Measurements from ENCODE around the gene SLIT1.

The SLIT1 gene

GRCh38 chr10:97047083-97047736 lies 138.5 kb downstream of the SLIT1 start:
- no peak for DNase-seq (ENCODE audit: low read depth)
- H3K4me3 ChIP-seq (ENCODE audit: low read length) = no peak overlapping the region
- TF ChIP-seq CTCF (IDR thresholded peaks at IDR 0.05; ENCODE audit: insufficient read depth, low read depth, low read length, missing control alignments) = no peak

- no peak overlapping the region for H3K4me3 ChIP-seq (ENCODE audit: low read length)
- no peak for TF ChIP-seq CTCF (IDR thresholded peaks at IDR 0.05; ENCODE audit: insufficient read depth, low read depth, low read length, missing control alignments)
- no peak for DNase-seq (ENCODE audit: low read depth)
Observed at GRCh38 chr10:97046456-97047082, 139.2 kb downstream of the SLIT1 start.

GRCh38 chr10:97043563-97043855 lies 142.2 kb downstream of the SLIT1 start:
- no peak overlapping the region for H3K4me3 ChIP-seq (ENCODE audit: low read length)
- no peak for TF ChIP-seq CTCF (IDR thresholded peaks at IDR 0.05; ENCODE audit: insufficient read depth, low read depth, low read length, missing control alignments)
- no peak for DNase-seq (ENCODE audit: low read depth)

- no peak for DNase-seq (ENCODE audit: low read depth)
- TF ChIP-seq CTCF (IDR thresholded peaks at IDR 0.05; ENCODE audit: insufficient read depth, low read depth, low read length, missing control alignments) = no peak
- no peak overlapping the region for H3K4me3 ChIP-seq (ENCODE audit: low read length)
Observed at GRCh38 chr10:97042716-97043562, 142.8 kb downstream of the SLIT1 start.

GRCh38 chr10:97042081-97042480 lies 143.7 kb downstream of the SLIT1 start:
- H3K4me3 ChIP-seq (ENCODE audit: low read length) = no peak overlapping the region
- TF ChIP-seq CTCF (IDR thresholded peaks at IDR 0.05; ENCODE audit: insufficient read depth, low read depth, low read length, missing control alignments) = no peak
- no peak for DNase-seq (ENCODE audit: low read depth)

- DNase-seq (ENCODE audit: low read depth) = no peak
- no peak for TF ChIP-seq CTCF (IDR thresholded peaks at IDR 0.05; ENCODE audit: insufficient read depth, low read depth, low read length, missing control alignments)
- no peak overlapping the region for H3K4me3 ChIP-seq (ENCODE audit: low read length)
Observed at GRCh38 chr10:97040706-97041105, 145.1 kb downstream of the SLIT1 start.

Measured in epithelial cell of esophagus (primary cell).